ENCODE results near the gene EEFSEC.

The EEFSEC gene

GRCh38 chr3:128355543-128355919 is 202.2 kb downstream of the EEFSEC start:
- no peak for TF ChIP-seq EZH2 (optimal IDR thresholded peaks at IDR 0.05; ENCODE audit: low read depth, low read length)
- TF ChIP-seq, protein P1, sequence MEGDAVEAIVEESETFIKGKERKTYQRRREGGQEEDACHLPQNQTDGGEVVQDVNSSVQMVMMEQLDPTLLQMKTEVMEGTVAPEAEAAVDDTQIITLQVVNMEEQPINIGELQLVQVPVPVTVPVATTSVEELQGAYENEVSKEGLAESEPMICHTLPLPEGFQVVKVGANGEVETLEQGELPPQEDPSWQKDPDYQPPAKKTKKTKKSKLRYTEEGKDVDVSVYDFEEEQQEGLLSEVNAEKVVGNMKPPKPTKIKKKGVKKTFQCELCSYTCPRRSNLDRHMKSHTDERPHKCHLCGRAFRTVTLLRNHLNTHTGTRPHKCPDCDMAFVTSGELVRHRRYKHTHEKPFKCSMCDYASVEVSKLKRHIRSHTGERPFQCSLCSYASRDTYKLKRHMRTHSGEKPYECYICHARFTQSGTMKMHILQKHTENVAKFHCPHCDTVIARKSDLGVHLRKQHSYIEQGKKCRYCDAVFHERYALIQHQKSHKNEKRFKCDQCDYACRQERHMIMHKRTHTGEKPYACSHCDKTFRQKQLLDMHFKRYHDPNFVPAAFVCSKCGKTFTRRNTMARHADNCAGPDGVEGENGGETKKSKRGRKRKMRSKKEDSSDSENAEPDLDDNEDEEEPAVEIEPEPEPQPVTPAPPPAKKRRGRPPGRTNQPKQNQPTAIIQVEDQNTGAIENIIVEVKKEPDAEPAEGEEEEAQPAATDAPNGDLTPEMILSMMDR (IDR thresholded peaks at IDR 0.05; ENCODE audit: low read length): no peak
- no peak for TF ChIP-seq EZH2phosphoT487 (IDR thresholded peaks at IDR 0.05; ENCODE audit: low read length)
- Histone ChIP-seq H2AFZ (ENCODE audit: low read length) (no peak overlapping the region), H3K79me2 (ENCODE audit: low read length) (no peaks in the 10 kb centered on the region), H3K4me2 (ENCODE audit: low read depth, low read length) (no peak overlapping the region), H3K4me1 (ENCODE audit: low read length) (no peaks in the 10 kb centered on the region), H3K4me3 (ENCODE audit: low read length) (no peak overlapping the region), H4K20me1 (ENCODE audit: insufficient read depth, low read length) (no peaks in the 10 kb centered on the region), H3K27me3 (replicated peaks; ENCODE audit: insufficient read depth, low read length) (no peaks in the 10 kb centered on the region), H3K36me3 (replicated peaks; ENCODE audit: insufficient read depth, low read length) (no peaks in the 10 kb centered on the region), H3F3A (ENCODE audit: insufficient read depth, low read length) (no peaks in the 10 kb centered on the region), H3K27ac (ENCODE audit: low read length) (no peak overlapping the region), H3K9me2 (replicated peaks; ENCODE audit: insufficient read depth, low read length) (no peaks in the 10 kb centered on the region), H3K9ac (ENCODE audit: low read length) (no peak overlapping the region), H3K9me3 (replicated peaks; ENCODE audit: insufficient read depth, low read length) (no peaks in the 10 kb centered on the region)
- no peak for DNase-seq

- Histone ChIP-seq H3K4me1 (ENCODE audit: low read length) (no peaks in the 10 kb centered on the region), H3K4me2 (ENCODE audit: low read depth, low read length) (no peak overlapping the region), H3K36me3 (replicated peaks; ENCODE audit: insufficient read depth, low read length) (no peaks in the 10 kb centered on the region), H3K9me2 (replicated peaks; ENCODE audit: insufficient read depth, low read length) (no peaks in the 10 kb centered on the region), H4K20me1 (ENCODE audit: insufficient read depth, low read length) (no peaks in the 10 kb centered on the region), H3F3A (ENCODE audit: insufficient read depth, low read length) (no peaks in the 10 kb centered on the region), H3K27me3 (replicated peaks; ENCODE audit: insufficient read depth, low read length) (no peaks in the 10 kb centered on the region), H3K79me2 (ENCODE audit: low read length) (no peaks in the 10 kb centered on the region), H3K9ac (ENCODE audit: low read length) (no peak overlapping the region), H3K4me3 (ENCODE audit: low read length) (no peak overlapping the region), H3K27ac (ENCODE audit: low read length) (no peak overlapping the region), H3K9me3 (replicated peaks; ENCODE audit: insufficient read depth, low read length) (no peaks in the 10 kb centered on the region), H2AFZ (ENCODE audit: low read length) (no peak overlapping the region)
- DNase-seq: no peak
- TF ChIP-seq EZH2 (optimal IDR thresholded peaks at IDR 0.05; ENCODE audit: low read depth, low read length) (no peak), EZH2phosphoT487 (IDR thresholded peaks at IDR 0.05; ENCODE audit: low read length) (no peak)
- TF ChIP-seq, protein P1 (IDR thresholded peaks at IDR 0.05; ENCODE audit: low read length): no peak
Observed at GRCh38 chr3:128356822-128357221, 203.5 kb downstream of the EEFSEC start.

- H3K9me2 ChIP-seq (replicated peaks; ENCODE audit: insufficient read depth, low read length): no peaks in the 10 kb centered on the region
- no peaks in the 10 kb centered on the region for H3K9me3 ChIP-seq (replicated peaks; ENCODE audit: insufficient read depth, low read length)
- H3K79me2 ChIP-seq (ENCODE audit: low read length): no peaks in the 10 kb centered on the region
- no peak overlapping the region for H3K27ac ChIP-seq (ENCODE audit: low read length)
- no peak overlapping the region for H3K4me2 ChIP-seq (ENCODE audit: low read depth, low read length)
- H4K20me1 ChIP-seq (ENCODE audit: insufficient read depth, low read length): no peaks in the 10 kb centered on the region
- H3K36me3 ChIP-seq (replicated peaks; ENCODE audit: insufficient read depth, low read length): no peaks in the 10 kb centered on the region
- H3K9ac ChIP-seq (ENCODE audit: low read length): no peak overlapping the region
- no peak for DNase-seq
- no peaks in the 10 kb centered on the region for H3K27me3 ChIP-seq (replicated peaks; ENCODE audit: insufficient read depth, low read length)
- no peak for TF ChIP-seq EZH2 (optimal IDR thresholded peaks at IDR 0.05; ENCODE audit: low read depth, low read length)
- TF ChIP-seq EZH2phosphoT487 (IDR thresholded peaks at IDR 0.05; ENCODE audit: low read length): no peak
- TF ChIP-seq, protein P1 (IDR thresholded peaks at IDR 0.05; ENCODE audit: low read length): no peak
- H3F3A ChIP-seq (ENCODE audit: insufficient read depth, low read length): no peaks in the 10 kb centered on the region
- no peaks in the 10 kb centered on the region for H3K4me1 ChIP-seq (ENCODE audit: low read length)
- H2AFZ ChIP-seq (ENCODE audit: low read length): no peak overlapping the region
- H3K4me3 ChIP-seq (ENCODE audit: low read length): no peak overlapping the region
Observed at GRCh38 chr3:128357538-128357937, 204.3 kb downstream of the EEFSEC start.

All from MM.1S (cell line).